ENCODE data around the gene ZP3. TPM values are rescaled to one million over a fixed set of nuclear protein-coding genes. Genes with fewer than 3 reads are reported as not detected.

The ZP3 gene
- polyA plus RNA-seq, 1 donor (not counting 4 experiments of a cell fraction or from before 2014, with no cell fraction given): 6.9 TPM

DNA sequence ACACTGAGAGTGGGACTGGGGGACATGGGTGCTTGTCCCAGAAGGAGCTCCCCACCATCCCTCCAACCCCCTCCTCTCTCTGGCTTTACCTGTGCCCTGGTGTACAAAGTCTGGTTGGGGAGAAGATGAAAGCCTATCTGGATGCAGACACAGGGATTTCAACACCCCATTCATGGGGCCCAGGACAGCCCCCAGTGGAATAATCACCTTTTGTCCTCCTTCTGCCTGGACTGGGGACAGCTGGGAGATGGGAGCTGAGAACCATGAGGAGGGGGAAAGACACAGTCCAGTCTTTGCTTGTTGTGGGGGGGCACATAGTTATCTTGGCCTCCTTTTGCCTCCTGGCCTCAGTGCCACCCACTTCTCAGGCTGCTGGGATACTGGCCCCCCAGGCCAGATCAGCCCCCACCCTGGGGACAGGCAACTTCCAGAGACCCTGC lies 16.6 kb upstream of the ZP3 start:
- DNase-seq (ENCODE audit: low read depth, low spot score): no peak
- Histone ChIP-seq H3K27me3 (ENCODE audit: control insufficient read depth, extremely low read depth, insufficient read depth, low read length) (no peaks in the 10 kb centered on the region), H3K4me3 (ENCODE audit: control insufficient read depth in 2 of 3, extremely low read depth in 1 of 3, insufficient read depth in 2 of 3, low read depth in 1 of 3, low read length in 3 of 3) (no peak overlapping the region), H3K79me2 (ENCODE audit: control insufficient read depth, insufficient read depth, low read length) (no peaks in the 10 kb centered on the region), H3K9ac (ENCODE audit: control insufficient read depth, extremely low read depth, insufficient read depth, low read length) (no peak overlapping the region), H3K9me3 (ENCODE audit: control insufficient read depth, low read depth, low read length) (no peaks in the 10 kb centered on the region), H3K27ac (ENCODE audit: control insufficient read depth, insufficient read depth, low read length) (no peak overlapping the region), H3K36me3 (ENCODE audit: control insufficient read depth in 2 of 2, extremely low read depth in 1 of 2, insufficient read depth in 2 of 2, low read length in 2 of 2) (no peaks in the 10 kb centered on the region), H3K9me1 (ENCODE audit: control insufficient read depth, extremely low read depth, insufficient read depth, low read length) (no peaks in the 10 kb centered on the region), H3K4me2 (ENCODE audit: control insufficient read depth, extremely low read depth, insufficient read depth, low read depth, low read length) (no peak overlapping the region), H4K20me1 (ENCODE audit: control insufficient read depth, extremely low read depth, insufficient read depth, low read length) (no peaks in the 10 kb centered on the region), H3K4me1 (ENCODE audit: control insufficient read depth, extremely low read depth, insufficient read depth, low read length) (no peaks in the 10 kb centered on the region), H2AFZ (ENCODE audit: control insufficient read depth, low read length) (no peak overlapping the region)
- no peak for TF ChIP-seq CTCF (optimal IDR thresholded peaks at IDR 0.05 in 1 of 3, IDR thresholded peaks at IDR 0.05 in 1 of 3, conservative IDR thresholded peaks at IDR 0.05 in 1 of 3; ENCODE audit: extremely low read depth in 1 of 3, insufficient read depth in 2 of 3, low read length in 3 of 3)
- no peak for TF ChIP-seq EZH2 (IDR thresholded peaks at IDR 0.05; ENCODE audit: low read length)
- FAIRE-seq: no peak
- dilution Hi-C loops (cut with MboI; ENCODE audit: extremely low pct_ligation_motif_present, low sequenced_read_pairs): no loop called here

- no peaks in the 10 kb centered on the region for H3K9me3 ChIP-seq (ENCODE audit: control insufficient read depth, low read depth, low read length)
- no peak within 1 kb of the TSS for H3K9ac ChIP-seq (ENCODE audit: control insufficient read depth, extremely low read depth, insufficient read depth, low read length)
- FAIRE-seq (no peak), DNase-seq (ENCODE audit: low read depth, low spot score) (no peak)
- H3K4me3 ChIP-seq (ENCODE audit: control insufficient read depth in 2 of 3, extremely low read depth in 1 of 3, insufficient read depth in 2 of 3, low read depth in 1 of 3, low read length in 3 of 3): no peak within 1 kb of the TSS
- dilution Hi-C loops (cut with MboI; ENCODE audit: extremely low pct_ligation_motif_present, low sequenced_read_pairs): no loop called here
- no peaks in the 10 kb centered on the region for H3K4me1 ChIP-seq (ENCODE audit: control insufficient read depth, extremely low read depth, insufficient read depth, low read length)
- H3K27me3 ChIP-seq (ENCODE audit: control insufficient read depth, extremely low read depth, insufficient read depth, low read length): no peaks in the 10 kb centered on the region
- no peaks in the 10 kb centered on the region for H3K36me3 ChIP-seq (ENCODE audit: control insufficient read depth in 2 of 2, extremely low read depth in 1 of 2, insufficient read depth in 2 of 2, low read length in 2 of 2)
- no peak within 1 kb of the TSS for H3K4me2 ChIP-seq (ENCODE audit: control insufficient read depth, extremely low read depth, insufficient read depth, low read depth, low read length)
- H3K79me2 ChIP-seq (ENCODE audit: control insufficient read depth, insufficient read depth, low read length): no peaks in the 10 kb centered on the region
- TF ChIP-seq CTCF (optimal IDR thresholded peaks at IDR 0.05 in 1 of 3, IDR thresholded peaks at IDR 0.05 in 1 of 3, conservative IDR thresholded peaks at IDR 0.05 in 1 of 3; ENCODE audit: extremely low read depth in 1 of 3, insufficient read depth in 2 of 3, low read length in 3 of 3) (no peak), EZH2 (IDR thresholded peaks at IDR 0.05; ENCODE audit: low read length) (no peak)
- H3K27ac ChIP-seq (ENCODE audit: control insufficient read depth, insufficient read depth, low read length): no peak within 1 kb of the TSS
- no peaks in the 10 kb centered on the region for H4K20me1 ChIP-seq (ENCODE audit: control insufficient read depth, extremely low read depth, insufficient read depth, low read length)
- no peaks in the 10 kb centered on the region for H3K9me1 ChIP-seq (ENCODE audit: control insufficient read depth, extremely low read depth, insufficient read depth, low read length)
- H2AFZ ChIP-seq (ENCODE audit: control insufficient read depth, low read length): no peak within 1 kb of the TSS
Measured at GRCh38 chr7:76409537-76409936, 15.2 kb upstream of the ZP3 start, which contains the start of gene SSC4D. Gene SSC4D, minus strand, starts transcription at chr7:76409697. Its CDS starts 5,258 bp downstream, at chr7:76404439.
